ENCODE measurements around the gene NKD2.

DNA sequence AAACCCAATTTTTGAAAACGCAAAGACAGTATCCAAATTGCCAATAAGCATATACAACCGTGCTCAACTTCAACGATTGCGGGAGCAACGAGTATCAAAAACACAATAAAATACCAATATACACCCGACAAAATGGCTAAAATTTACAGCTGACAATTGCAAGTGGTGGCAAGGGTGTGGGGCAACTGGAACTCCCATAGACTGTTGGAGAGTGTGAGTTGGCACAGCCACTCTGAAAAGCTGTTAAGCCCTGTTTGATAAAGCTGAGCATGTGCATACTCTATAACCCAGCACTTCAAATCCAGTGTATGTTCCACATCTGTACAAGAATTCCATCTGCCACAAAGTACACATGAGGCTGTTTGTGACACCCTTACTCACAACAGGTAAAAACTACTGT is 20.3 kb upstream of the NKD2 start:
- TF ChIP-seq EZH2phosphoT487 (conservative IDR thresholded peaks at IDR 0.05; ENCODE audit: low read length), result no peak
- TF ChIP-seq, protein P1, sequence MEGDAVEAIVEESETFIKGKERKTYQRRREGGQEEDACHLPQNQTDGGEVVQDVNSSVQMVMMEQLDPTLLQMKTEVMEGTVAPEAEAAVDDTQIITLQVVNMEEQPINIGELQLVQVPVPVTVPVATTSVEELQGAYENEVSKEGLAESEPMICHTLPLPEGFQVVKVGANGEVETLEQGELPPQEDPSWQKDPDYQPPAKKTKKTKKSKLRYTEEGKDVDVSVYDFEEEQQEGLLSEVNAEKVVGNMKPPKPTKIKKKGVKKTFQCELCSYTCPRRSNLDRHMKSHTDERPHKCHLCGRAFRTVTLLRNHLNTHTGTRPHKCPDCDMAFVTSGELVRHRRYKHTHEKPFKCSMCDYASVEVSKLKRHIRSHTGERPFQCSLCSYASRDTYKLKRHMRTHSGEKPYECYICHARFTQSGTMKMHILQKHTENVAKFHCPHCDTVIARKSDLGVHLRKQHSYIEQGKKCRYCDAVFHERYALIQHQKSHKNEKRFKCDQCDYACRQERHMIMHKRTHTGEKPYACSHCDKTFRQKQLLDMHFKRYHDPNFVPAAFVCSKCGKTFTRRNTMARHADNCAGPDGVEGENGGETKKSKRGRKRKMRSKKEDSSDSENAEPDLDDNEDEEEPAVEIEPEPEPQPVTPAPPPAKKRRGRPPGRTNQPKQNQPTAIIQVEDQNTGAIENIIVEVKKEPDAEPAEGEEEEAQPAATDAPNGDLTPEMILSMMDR (IDR thresholded peaks at IDR 0.05; ENCODE audit: insufficient read depth, low read length, poor library complexity, severe bottlenecking), result no peak
